Gastroesophageal sphincter (tissue), 3 donors: ENCODE results near the gene HOXD8.

ENCODE experiments used
- EP300 ChIP-seq: sonication (generic); formaldehyde crosslinking; IDR thresholded peaks from one replicate; pipeline ENCODE4 v1.6.1; 2017; ENCODE audit warnings: antibody characterized with exemption, mild to moderate bottlenecking
- POLR2A ChIP-seq, 2 donors: fragments of 450-650 bp; IDR thresholded peaks; one replicate each; pipeline ENCODE4 v1.6.1; 2017; ENCODE audit warnings: antibody characterized with exemption in 2 of 2, mild to moderate bottlenecking in 2 of 2, moderate library complexity in 1 of 2
- POLR2AphosphoS5 ChIP-seq: sonication (generic); formaldehyde crosslinking; IDR thresholded peaks from one replicate; pipeline ENCODE4 v1.6.1; 2017; ENCODE audit warnings: antibody characterized with exemption
- TF ChIP-seq, protein P1 (sequence below), 4 experiments: fragments of 200-600 bp in 2 of 4; fragments of 450-650 bp in 2 of 4; sonication (generic) in 1 of 4; IDR thresholded peaks; one replicate each; pipeline ENCODE4 v1.5.1; 2017 to 2019; ENCODE audit warnings: antibody characterized with exemption in 4 of 4, mild to moderate bottlenecking in 2 of 4, moderate library complexity in 2 of 4

DNA sequence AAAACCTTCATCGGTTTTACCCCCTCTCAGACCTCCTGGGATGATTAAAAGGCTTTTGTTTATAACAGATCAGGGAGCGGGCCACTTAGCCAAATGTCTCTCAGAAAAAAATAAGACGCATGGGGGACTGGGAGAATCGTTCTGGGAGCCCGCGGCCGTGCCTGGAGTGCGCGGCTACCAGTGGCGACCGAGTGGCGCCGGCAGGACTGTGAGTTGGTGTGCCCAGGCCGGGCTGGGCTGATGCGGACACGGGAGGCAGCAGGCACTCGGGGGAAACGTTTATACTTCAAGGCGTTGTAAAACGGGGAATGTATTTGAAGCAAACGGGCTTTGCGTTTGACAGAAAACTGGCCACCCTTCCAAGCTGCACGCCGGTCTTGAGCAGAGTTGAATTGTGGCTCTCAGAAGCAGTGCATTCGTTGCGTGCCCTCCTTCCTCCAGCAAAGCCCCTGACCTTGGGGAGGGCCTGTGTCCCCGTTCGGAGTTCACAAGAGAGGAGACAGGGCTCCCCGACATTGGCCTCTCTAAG lies 17.6 kb upstream of the HOXD8 start:
- TF ChIP-seq POLR2A (IDR thresholded peaks at IDR 0.05) (no peak), EP300 (no peak), POLR2AphosphoS5 (no peak)
- TF ChIP-seq, protein P1, sequence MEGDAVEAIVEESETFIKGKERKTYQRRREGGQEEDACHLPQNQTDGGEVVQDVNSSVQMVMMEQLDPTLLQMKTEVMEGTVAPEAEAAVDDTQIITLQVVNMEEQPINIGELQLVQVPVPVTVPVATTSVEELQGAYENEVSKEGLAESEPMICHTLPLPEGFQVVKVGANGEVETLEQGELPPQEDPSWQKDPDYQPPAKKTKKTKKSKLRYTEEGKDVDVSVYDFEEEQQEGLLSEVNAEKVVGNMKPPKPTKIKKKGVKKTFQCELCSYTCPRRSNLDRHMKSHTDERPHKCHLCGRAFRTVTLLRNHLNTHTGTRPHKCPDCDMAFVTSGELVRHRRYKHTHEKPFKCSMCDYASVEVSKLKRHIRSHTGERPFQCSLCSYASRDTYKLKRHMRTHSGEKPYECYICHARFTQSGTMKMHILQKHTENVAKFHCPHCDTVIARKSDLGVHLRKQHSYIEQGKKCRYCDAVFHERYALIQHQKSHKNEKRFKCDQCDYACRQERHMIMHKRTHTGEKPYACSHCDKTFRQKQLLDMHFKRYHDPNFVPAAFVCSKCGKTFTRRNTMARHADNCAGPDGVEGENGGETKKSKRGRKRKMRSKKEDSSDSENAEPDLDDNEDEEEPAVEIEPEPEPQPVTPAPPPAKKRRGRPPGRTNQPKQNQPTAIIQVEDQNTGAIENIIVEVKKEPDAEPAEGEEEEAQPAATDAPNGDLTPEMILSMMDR (IDR thresholded peaks at IDR 0.05), result no peak
